Aorta (tissue), 5 donors: ENCODE measurements around the gene SPTBN4. TPM values are rescaled to one million over a fixed set of nuclear protein-coding genes. Genes with fewer than 3 reads are reported as not detected.
"Not testable (repeated sequence)": the region's sequence is repeated elsewhere in the genome, so short reads cannot be mapped to it uniquely, and the experiment has no call there.

Experiments
- ATAC-seq: fragments of 200-7000 bp; cut with Tn5 transposase; one replicate; pipeline ENCODE4 v1.9.1; 2022; ENCODE audit warnings: moderate library complexity; ENCODE audit not compliant: low FRiP score
- DNase-seq, 2 donors: peaks; one replicate each; pipeline ENCODE4 v3.0.0-alpha.2; 2020
- H3K27ac ChIP-seq, 2 donors: one replicate each; pipeline ENCODE4 v1.5.1; 2013; ENCODE audit warnings: low read length in 2 of 2, mild to moderate bottlenecking in 2 of 2, moderate library complexity in 2 of 2, control low read depth in 1 of 2, inconsistent platforms in 1 of 2, low read depth in 1 of 2
- H3K27me3 ChIP-seq, 2 donors: one replicate each; pipeline ENCODE4 v1.6.1; 2013; ENCODE audit warnings: control low read depth in 1 of 2, low read length in 1 of 2, mild to moderate bottlenecking in 1 of 2, moderate library complexity in 1 of 2; ENCODE audit not compliant: insufficient read depth in 2 of 2, control insufficient read depth in 1 of 2
- H3K36me3 ChIP-seq, 2 donors: one replicate each; pipeline ENCODE4 v1.6.1; 2013; ENCODE audit warnings: control low read depth in 1 of 2, low read length in 1 of 2, mild to moderate bottlenecking in 1 of 2; ENCODE audit not compliant: insufficient read depth in 2 of 2, control insufficient read depth in 1 of 2
- H3K4me1 ChIP-seq, 2 donors: one replicate each; pipeline ENCODE4 v1.6.1; 2013; ENCODE audit warnings: low read length in 2 of 2, control low read depth in 1 of 2, mild to moderate bottlenecking in 1 of 2, moderate library complexity in 1 of 2; ENCODE audit not compliant: insufficient read depth in 2 of 2, control insufficient read depth in 1 of 2
- H3K4me3 ChIP-seq, 2 donors: one replicate each; pipeline ENCODE4 v1.5.1; 2013; ENCODE audit warnings: low read length in 2 of 2, control low read depth in 1 of 2, mild to moderate bottlenecking in 1 of 2
- H3K9me3 ChIP-seq: one replicate; pipeline ENCODE4 v1.6.1; 2013; ENCODE audit warnings: mild to moderate bottlenecking, low read length; ENCODE audit not compliant: control insufficient read depth
- WGBS, 2 donors: extraction: QIAGEN DNeasy Blood & Tissue Kit; methylation state at CpG; one replicate each; pipeline ENCODE4 v1.1.7; 2013; 5-methylcytosine and 5-hydroxymethylcytosine counted together
- intact Hi-C, 2 donors: fragments of 100-400 bp; cut with DNase I; formaldehyde crosslinking; loops; one replicate each; pipeline versions ENCODE4 v1.14.2 to v1.15.0; 2022
- polyA plus RNA-seq, 2 donors: library from polyadenylated mRNA; stranded (reverse); fragments of 200-250 nt; gene quantifications; one replicate each; pipeline ENCODE4 v1.2.3, GENCODE V29; 2013
- total RNA-seq, 2 donors: library from RNA; stranded (reverse); fragmentation: NEBNext Ultra II Directional; extraction: Animal tissue kit (Norgen Biotek cat#: 25700); gene quantifications; one replicate each; pipeline ENCODE4 v1.2.1, GENCODE V29; 2021
- donor health status: healthy with polysubstance abuse.
- donor health status: Bipolar disorder and iron deficiency.
- donor health status: DM: no; HTN: no; CAD: no.
- donor health status: DM: no; HTN: no; CAD: no.
- donor health status: DM: yes; HTN: yes; CAD: no.

Gene SPTBN4
- total and polyA plus RNA-seq, 4 donors = 0.25 to 4.1 (median 2.5) TPM

GRCh38 chr19:40533508-40533907, 66.7 kb downstream of the SPTBN4 start:
- Histone ChIP-seq H3K4me3 (no peak overlapping the region), H3K27me3 (no peaks in the 10 kb centered on the region), H3K36me3 (no peaks in the 10 kb centered on the region), H3K9me3 (peaks cover 1% of the 10 kb centered on the region), H3K27ac (no peak overlapping the region), H3K4me1 (no peaks in the 10 kb centered on the region)
- DNase-seq = no peak
- ATAC-seq = no peak
- 93 to 95% methylated on average over 2 of the region's 2 CpGs for WGBS, 2 donors
- intact Hi-C loops = loop anchor here in 1 of 2 donors (5.0 kb wide), 1 partner anchor 104 kb away; no protein-coding TSS in a partner anchor

- intact Hi-C loops = loop anchor here in 1 of 2 donors (5.0 kb wide), 1 partner anchor 103 kb away; no protein-coding TSS in a partner anchor
- no peaks in the 10 kb centered on the region for H3K4me1 ChIP-seq
- DNase-seq = no peak
- no peaks in the 10 kb centered on the region for H3K36me3 ChIP-seq
- WGBS, 2 donors = 91 to 96% methylated on average over 4 of the region's 4 CpGs
- ATAC-seq = no peak
- H3K4me3 ChIP-seq = no peak overlapping the region
- H3K9me3 ChIP-seq = peaks cover 1% of the 10 kb centered on the region
- no peak overlapping the region for H3K27ac ChIP-seq
- no peaks in the 10 kb centered on the region for H3K27me3 ChIP-seq
Measured at GRCh38 chr19:40534148-40534547, 67.3 kb downstream of the SPTBN4 start.

GRCh38 chr19:40539070-40539469, 72.3 kb downstream of the SPTBN4 start:
- Histone ChIP-seq H3K4me1 (no peaks in the 10 kb centered on the region), H3K4me3 (no peak overlapping the region), H3K36me3 (no peaks in the 10 kb centered on the region), H3K27me3 (no peaks in the 10 kb centered on the region), H3K9me3 (no peaks in the 10 kb centered on the region), H3K27ac (no peak overlapping the region)
- 85 to 89% methylated on average over 4 of the region's 4 CpGs for WGBS, 2 donors
- intact Hi-C loops = no loop called here
- no peak for DNase-seq
- ATAC-seq = no peak

- Histone ChIP-seq H3K36me3 (no peaks in the 10 kb centered on the region), H3K4me3 (no peak overlapping the region), H3K27me3 (no peaks in the 10 kb centered on the region), H3K27ac (no peak overlapping the region), H3K4me1 (no peaks in the 10 kb centered on the region), H3K9me3 (no peaks in the 10 kb centered on the region)
- WGBS, 2 donors = 3 to 4% methylated on average over 6 of the region's 6 CpGs
- peak; percentile 88 for ATAC-seq
- peak; percentile 84 to 86 for DNase-seq
- intact Hi-C loops = loop anchor here (5.0 kb wide), 2 partner anchors 35 to 55 kb away; partner anchors contain the start of gene SHKBP1 (in 1 of the 2)
Measured at GRCh38 chr19:40542202-40542859, 75.5 kb downstream of the SPTBN4 start.

GRCh38 chr19:40543029-40543597, 76.3 kb downstream of the SPTBN4 start:
- ATAC-seq = no peak
- intact Hi-C loops = loop anchor here (5.0 kb wide), 2 partner anchors 34 to 54 kb away; partner anchors contain the start of gene SHKBP1 (in 1 of the 2)
- no peaks in the 10 kb centered on the region for H3K4me1 ChIP-seq
- no peak for DNase-seq
- no peak overlapping the region for H3K27ac ChIP-seq
- H3K36me3 ChIP-seq = no peaks in the 10 kb centered on the region
- WGBS, 2 donors = 97% methylated on average over 6 of the region's 6 CpGs
- no peak overlapping the region for H3K4me3 ChIP-seq
- H3K9me3 ChIP-seq = no peaks in the 10 kb centered on the region
- H3K27me3 ChIP-seq = no peaks in the 10 kb centered on the region

- H3K27me3 ChIP-seq, H3K4me1 ChIP-seq, intact Hi-C loops, H3K36me3 ChIP-seq, H3K27ac ChIP-seq, H3K9me3 ChIP-seq, ATAC-seq, DNase-seq, H3K4me3 ChIP-seq: not testable (repeated sequence)
- 89 to 92% methylated on average over 3 of the region's 3 CpGs for WGBS, 2 donors
Measured at GRCh38 chr19:40546153-40546841, 79.5 kb downstream of the SPTBN4 start.

- H3K4me1 ChIP-seq, intact Hi-C loops, H3K36me3 ChIP-seq, H3K9me3 ChIP-seq, ATAC-seq, DNase-seq, H3K27me3 ChIP-seq, H3K4me3 ChIP-seq, H3K27ac ChIP-seq: not testable (repeated sequence)
- WGBS, 2 donors = 91 to 94% methylated on average over 4 of the region's 4 CpGs
Measured at GRCh38 chr19:40547190-40547589, 80.4 kb downstream of the SPTBN4 start.

GRCh38 chr19:40547836-40548235, 81.0 kb downstream of the SPTBN4 start:
- Histone ChIP-seq H3K27me3 (no peaks in the 10 kb centered on the region), H3K27ac (no peak overlapping the region), H3K4me3 (no peak overlapping the region), H3K36me3 (no peaks in the 10 kb centered on the region), H3K4me1 (no peaks in the 10 kb centered on the region), H3K9me3 (no peaks in the 10 kb centered on the region)
- WGBS, 2 donors = 36 to 66% methylated on average over 1 of the region's 1 CpG
- ATAC-seq (no peak), DNase-seq (no peak)
- intact Hi-C loops = no loop called here
